Measurements from ENCODE around the gene PNPLA7. TPM values are rescaled to one million over a fixed set of nuclear protein-coding genes. Genes with fewer than 3 reads are reported as not detected.
A peak's percentile ranks its signal among the peaks of the same experiment; 100 is the strongest.

The PNPLA7 gene
- total RNA-seq, 1 experiment from 2014 or later: 0.77 TPM

GRCh38 chr9:137441289-137441934 lies 108.8 kb downstream of the PNPLA7 start, which contains the start of gene ENTPD8:
TSS of gene ENTPD8 (minus strand) at chr9:137441357. CDS start at chr9:137438285, 3,072 bp downstream.
- Histone ChIP-seq H3K4me3 (ENCODE audit: low read length) (peak within 1 kb of the TSS; percentile 64), H3K27me3 (ENCODE audit: low read length) (no peaks in the 10 kb centered on the region), H3F3A (ENCODE audit: low read length, unreplicated experiment) (no peaks in the 10 kb centered on the region), H3K36me3 (ENCODE audit: low read depth, low read length) (no peaks in the 10 kb centered on the region), H4K20me1 (ENCODE audit: low read length) (no peaks in the 10 kb centered on the region), H3K9me3 (ENCODE audit: low read length) (no peaks in the 10 kb centered on the region), H3K79me2 (ENCODE audit: low read length) (no peaks in the 10 kb centered on the region), H2AFZ (ENCODE audit: low read length) (peak within 1 kb of the TSS; percentile 72), H3K27ac (ENCODE audit: low read length) (no peak within 1 kb of the TSS), H3K9ac (ENCODE audit: low read length) (no peak within 1 kb of the TSS), H3K4me1 (ENCODE audit: insufficient read depth, low read length) (peaks cover 9% of the 10 kb centered on the region), H3K4me2 (ENCODE audit: low read length) (peak within 1 kb of the TSS; percentile 79), H3K9me2 (replicated peaks; ENCODE audit: low read length) (no peaks in the 10 kb centered on the region)
- ChIA-PET CTCF (interaction anchor here (0.6 kb wide), 1 partner anchor 18 kb away, joined by 4 read pairs; no protein-coding TSS in a partner anchor), POLR2A (ENCODE audit: unreplicated experiment) (interaction anchor here (0.6 kb wide), 1 partner anchor 123 kb away, joined by 6 read pairs; no protein-coding TSS in a partner anchor)
- no TSS peak for BruUV-seq (replicated peaks)
- TF ChIP-seq EZH2phosphoT487 (IDR thresholded peaks at IDR 0.05; ENCODE audit: borderline replicate concordance, low read length) (no peak), EZH2 (IDR thresholded peaks at IDR 0.05; ENCODE audit: low read length, unreplicated experiment) (no peak)
- TF ChIP-seq, protein P1, sequence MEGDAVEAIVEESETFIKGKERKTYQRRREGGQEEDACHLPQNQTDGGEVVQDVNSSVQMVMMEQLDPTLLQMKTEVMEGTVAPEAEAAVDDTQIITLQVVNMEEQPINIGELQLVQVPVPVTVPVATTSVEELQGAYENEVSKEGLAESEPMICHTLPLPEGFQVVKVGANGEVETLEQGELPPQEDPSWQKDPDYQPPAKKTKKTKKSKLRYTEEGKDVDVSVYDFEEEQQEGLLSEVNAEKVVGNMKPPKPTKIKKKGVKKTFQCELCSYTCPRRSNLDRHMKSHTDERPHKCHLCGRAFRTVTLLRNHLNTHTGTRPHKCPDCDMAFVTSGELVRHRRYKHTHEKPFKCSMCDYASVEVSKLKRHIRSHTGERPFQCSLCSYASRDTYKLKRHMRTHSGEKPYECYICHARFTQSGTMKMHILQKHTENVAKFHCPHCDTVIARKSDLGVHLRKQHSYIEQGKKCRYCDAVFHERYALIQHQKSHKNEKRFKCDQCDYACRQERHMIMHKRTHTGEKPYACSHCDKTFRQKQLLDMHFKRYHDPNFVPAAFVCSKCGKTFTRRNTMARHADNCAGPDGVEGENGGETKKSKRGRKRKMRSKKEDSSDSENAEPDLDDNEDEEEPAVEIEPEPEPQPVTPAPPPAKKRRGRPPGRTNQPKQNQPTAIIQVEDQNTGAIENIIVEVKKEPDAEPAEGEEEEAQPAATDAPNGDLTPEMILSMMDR (conservative IDR thresholded peaks at IDR 0.05; ENCODE audit: low read depth, low read length): no peak
- peak; percentile 60 for DNase-seq
- intact Hi-C loops (cut with micrococcal nuclease): no loop called here
- ATAC-seq: peak; percentile 58

GRCh38 chr9:137439158-137439714 lies 111.0 kb downstream of the PNPLA7 start:
- Histone ChIP-seq H3K4me3 (ENCODE audit: low read length) (no peak overlapping the region), H3K4me2 (ENCODE audit: low read length) (no peak overlapping the region), H3F3A (ENCODE audit: low read length, unreplicated experiment) (no peaks in the 10 kb centered on the region), H3K4me1 (ENCODE audit: insufficient read depth, low read length) (peaks cover 12% of the 10 kb centered on the region), H3K9me3 (ENCODE audit: low read length) (no peaks in the 10 kb centered on the region), H3K9me2 (replicated peaks; ENCODE audit: low read length) (no peaks in the 10 kb centered on the region), H3K27ac (ENCODE audit: low read length) (no peak overlapping the region), H3K79me2 (ENCODE audit: low read length) (no peaks in the 10 kb centered on the region), H3K9ac (ENCODE audit: low read length) (no peak overlapping the region), H2AFZ (ENCODE audit: low read length) (no peak overlapping the region), H4K20me1 (ENCODE audit: low read length) (no peaks in the 10 kb centered on the region), H3K36me3 (ENCODE audit: low read depth, low read length) (no peaks in the 10 kb centered on the region), H3K27me3 (ENCODE audit: low read length) (no peaks in the 10 kb centered on the region)
- intact Hi-C loops (cut with micrococcal nuclease): no loop called here
- ChIA-PET CTCF (no interaction called here), POLR2A (ENCODE audit: unreplicated experiment) (no interaction called here)
- DNase-seq (no peak), ATAC-seq (no peak)
- TF ChIP-seq EZH2phosphoT487 (IDR thresholded peaks at IDR 0.05; ENCODE audit: borderline replicate concordance, low read length): no peak
- TF ChIP-seq, protein P1 (conservative IDR thresholded peaks at IDR 0.05; ENCODE audit: low read depth, low read length): no peak
- TF ChIP-seq EZH2 (IDR thresholded peaks at IDR 0.05; ENCODE audit: low read length, unreplicated experiment): no peak
- no TSS peak for BruUV-seq (replicated peaks)

GRCh38 chr9:137438591-137439157 lies 111.5 kb downstream of the PNPLA7 start:
- Histone ChIP-seq H3K36me3 (ENCODE audit: low read depth, low read length) (no peaks in the 10 kb centered on the region), H3K4me3 (ENCODE audit: low read length) (no peak overlapping the region), H3K4me2 (ENCODE audit: low read length) (no peak overlapping the region), H2AFZ (ENCODE audit: low read length) (no peak overlapping the region), H3K9ac (ENCODE audit: low read length) (no peak overlapping the region), H3K27me3 (ENCODE audit: low read length) (no peaks in the 10 kb centered on the region), H3K4me1 (ENCODE audit: insufficient read depth, low read length) (peaks cover 12% of the 10 kb centered on the region), H3K9me3 (ENCODE audit: low read length) (no peaks in the 10 kb centered on the region), H3K27ac (ENCODE audit: low read length) (no peak overlapping the region), H3K9me2 (replicated peaks; ENCODE audit: low read length) (no peaks in the 10 kb centered on the region), H3K79me2 (ENCODE audit: low read length) (no peaks in the 10 kb centered on the region), H4K20me1 (ENCODE audit: low read length) (no peaks in the 10 kb centered on the region), H3F3A (ENCODE audit: low read length, unreplicated experiment) (no peaks in the 10 kb centered on the region)
- CTCF ChIA-PET: no interaction called here
- TF ChIP-seq, protein P1 (conservative IDR thresholded peaks at IDR 0.05; ENCODE audit: low read depth, low read length): no peak
- TF ChIP-seq EZH2 (IDR thresholded peaks at IDR 0.05; ENCODE audit: low read length, unreplicated experiment) (no peak), EZH2phosphoT487 (IDR thresholded peaks at IDR 0.05; ENCODE audit: borderline replicate concordance, low read length) (no peak)
- POLR2A ChIA-PET (ENCODE audit: unreplicated experiment): no interaction called here
- no peak for DNase-seq
- no peak for ATAC-seq
- no TSS peak for BruUV-seq (replicated peaks)
- intact Hi-C loops (cut with micrococcal nuclease): no loop called here
